Measurements from ENCODE around the gene HOXA6.

Gene HOXA6

GRCh38 chr7:27122077-27122910, 25.3 kb downstream of the HOXA6 start:
- DNase-seq (ENCODE audit: low read depth): no peak

DNA sequence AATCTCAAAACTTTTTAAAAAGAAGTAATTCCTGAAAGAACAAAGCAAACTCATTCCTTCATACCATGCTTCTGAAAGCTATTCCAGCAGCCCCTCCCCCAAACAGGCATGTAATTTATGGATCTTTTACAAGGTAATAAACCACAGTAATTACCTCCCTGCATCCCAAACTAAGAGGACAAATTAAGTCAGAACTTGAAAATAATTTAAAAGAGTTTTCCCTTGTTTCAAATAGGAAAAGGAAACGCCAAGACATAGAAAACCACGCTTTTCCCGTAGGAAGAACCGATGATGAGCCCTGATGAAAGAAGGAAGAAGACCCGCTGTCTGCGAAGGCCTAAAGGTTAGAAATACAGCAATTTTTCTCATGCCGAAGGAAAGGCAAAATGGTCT, 25.9 kb downstream of the HOXA6 start:
- no peak for DNase-seq (ENCODE audit: low read depth)

- DNase-seq (ENCODE audit: low read depth): no peak
Measured at GRCh38 chr7:27119412-27119911, 28.1 kb downstream of the HOXA6 start.

DNA sequence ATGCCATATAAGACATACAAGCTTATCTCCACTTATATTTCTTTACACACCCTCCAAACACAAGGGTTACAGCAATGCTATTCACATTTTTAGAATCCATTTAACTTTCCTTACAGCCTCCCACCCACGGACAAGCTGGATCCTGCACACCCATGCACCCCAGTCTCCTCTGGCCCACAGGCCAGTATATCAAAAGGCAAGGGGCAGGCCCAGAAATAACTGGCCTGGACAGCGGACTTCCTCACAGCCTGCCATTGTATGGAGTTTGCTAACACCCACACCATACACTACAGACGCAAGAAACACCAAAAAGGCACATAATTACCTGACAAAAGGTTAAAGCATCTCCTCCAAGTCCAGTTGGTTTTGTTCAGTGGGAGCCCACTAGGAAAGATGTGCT, 29.0 kb downstream of the HOXA6 start:
- DNase-seq (ENCODE audit: low read depth): no peak

- DNase-seq (ENCODE audit: low read depth): no peak
Measured at GRCh38 chr7:27117887-27118491, 29.6 kb downstream of the HOXA6 start.

DNA sequence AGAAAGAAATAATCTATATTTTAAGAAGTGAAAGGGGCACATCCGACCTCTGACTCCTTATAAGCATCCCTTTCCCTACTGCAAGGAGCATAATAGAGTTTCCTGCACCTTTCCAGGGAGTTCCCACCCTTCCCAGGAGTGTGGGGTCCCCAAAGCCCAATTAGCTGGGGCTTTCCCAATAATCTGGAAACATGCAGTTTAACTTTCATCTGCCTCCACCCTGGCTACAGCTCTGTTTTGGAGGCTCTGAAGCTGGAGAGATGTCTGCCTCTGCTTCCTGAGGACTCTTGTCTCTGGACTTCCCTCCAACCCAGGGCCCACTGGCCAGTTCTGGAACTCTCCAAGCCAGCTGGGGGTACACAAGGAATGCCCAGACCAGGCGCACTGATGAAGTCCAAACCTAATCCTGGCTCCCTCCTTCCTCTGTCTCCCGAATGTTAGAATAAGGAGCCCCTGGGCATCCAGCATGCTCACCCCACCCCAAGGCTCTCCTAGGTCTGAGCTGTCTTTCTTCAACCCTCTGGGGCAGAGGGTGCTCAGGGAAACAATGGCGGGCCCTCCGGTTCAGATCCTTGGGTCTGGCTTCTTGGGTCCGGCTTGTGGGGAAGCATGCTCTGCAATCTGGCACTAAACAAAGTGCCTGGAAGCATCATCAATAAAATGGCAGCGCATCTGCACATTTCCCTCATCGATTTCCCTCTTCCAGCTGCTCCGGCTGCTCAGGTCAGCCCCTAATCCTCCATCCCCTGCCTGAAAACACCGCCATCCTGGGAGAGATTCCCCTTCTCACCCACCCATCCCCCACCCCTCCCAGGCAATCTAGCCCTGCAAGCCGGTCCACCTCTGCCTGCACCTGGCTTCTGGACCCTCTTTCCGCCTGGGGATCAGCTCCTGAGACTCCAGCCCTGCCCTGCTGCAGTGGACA, 30.4 kb downstream of the HOXA6 start:
- no peak for DNase-seq (ENCODE audit: low read depth)

- DNase-seq (ENCODE audit: low read depth): no peak
Measured at GRCh38 chr7:27116031-27116961, 31.3 kb downstream of the HOXA6 start.

- DNase-seq (ENCODE audit: low read depth): no peak
Measured at GRCh38 chr7:27115221-27116026, 32.1 kb downstream of the HOXA6 start.

DNA sequence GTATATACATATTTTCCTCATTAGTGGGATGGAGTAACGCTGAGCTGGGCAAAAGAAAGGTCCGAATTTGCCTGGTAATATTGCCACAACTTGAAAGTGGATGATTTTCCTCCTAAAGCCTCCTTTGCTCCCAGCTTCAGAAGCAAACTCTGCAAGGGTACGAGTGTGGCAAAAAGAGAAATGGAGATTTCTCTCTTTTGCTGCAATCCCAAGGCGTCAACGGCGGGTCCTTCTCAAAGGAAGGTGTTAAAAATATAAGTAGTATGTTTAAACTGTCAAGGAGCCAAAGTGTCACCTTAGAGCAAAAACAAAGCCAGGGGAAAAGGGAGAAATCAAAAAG, 32.7 kb downstream of the HOXA6 start:
- no peak for DNase-seq (ENCODE audit: low read depth)

DNA sequence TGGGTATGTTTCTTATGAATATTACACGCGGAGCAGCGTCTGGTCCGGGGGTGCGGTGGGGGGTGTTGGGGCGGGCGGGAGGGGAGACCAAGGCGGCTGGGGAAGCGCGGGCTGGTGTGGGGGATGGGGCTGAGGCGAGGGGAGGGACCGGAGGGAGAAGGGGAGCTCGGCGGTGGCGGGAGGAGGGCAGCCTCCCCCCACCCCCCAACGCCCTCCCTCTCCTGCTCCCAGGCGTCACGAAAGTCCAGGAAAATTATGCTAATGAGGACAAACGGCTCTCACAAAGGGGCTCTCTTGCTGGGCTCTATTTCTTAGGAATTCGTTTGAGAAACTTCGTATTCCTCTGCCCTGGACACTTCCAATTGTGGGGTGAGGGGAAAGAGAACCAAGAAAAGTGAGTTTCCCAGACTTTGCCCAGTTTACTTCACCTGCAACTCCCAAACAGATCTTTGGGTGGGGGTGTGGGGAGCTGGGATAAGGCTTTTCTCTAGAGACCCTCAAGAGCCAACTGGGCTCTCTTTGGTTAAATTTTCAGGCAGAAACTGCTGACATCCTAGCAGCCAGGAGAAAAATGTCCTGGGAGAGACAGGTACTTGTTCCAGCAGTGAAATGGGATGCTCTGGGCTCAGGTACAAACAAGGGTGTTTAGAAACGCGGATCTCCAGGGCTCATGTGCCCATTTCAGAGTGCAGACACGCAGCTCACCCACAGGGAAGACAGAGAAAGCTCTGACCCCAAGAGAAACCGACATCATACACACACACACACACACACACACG, 33.4 kb downstream of the HOXA6 start:
- no peak for DNase-seq (ENCODE audit: low read depth)

- no peak for DNase-seq (ENCODE audit: low read depth)
Measured at GRCh38 chr7:27112955-27113949, 34.3 kb downstream of the HOXA6 start.

DNA sequence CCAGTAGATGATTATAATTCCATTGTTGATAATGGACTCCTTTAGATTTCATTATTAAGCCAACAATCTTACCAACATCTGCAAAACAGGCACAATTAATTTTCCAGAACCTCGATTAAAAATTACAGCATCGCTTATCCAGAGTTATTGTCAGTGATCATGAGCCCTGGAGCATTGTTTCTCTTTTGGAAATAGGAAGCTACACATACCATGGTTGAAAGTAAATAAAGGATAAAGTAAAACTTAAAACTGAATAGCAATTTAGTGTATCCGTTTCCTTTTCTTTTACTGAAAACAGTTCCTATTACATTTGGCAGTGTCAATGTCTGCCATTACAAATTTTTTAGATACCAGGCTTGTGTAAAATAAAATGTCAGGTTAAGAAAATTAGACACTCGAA, 35.2 kb downstream of the HOXA6 start:
- DNase-seq (ENCODE audit: low read depth): no peak

DNA sequence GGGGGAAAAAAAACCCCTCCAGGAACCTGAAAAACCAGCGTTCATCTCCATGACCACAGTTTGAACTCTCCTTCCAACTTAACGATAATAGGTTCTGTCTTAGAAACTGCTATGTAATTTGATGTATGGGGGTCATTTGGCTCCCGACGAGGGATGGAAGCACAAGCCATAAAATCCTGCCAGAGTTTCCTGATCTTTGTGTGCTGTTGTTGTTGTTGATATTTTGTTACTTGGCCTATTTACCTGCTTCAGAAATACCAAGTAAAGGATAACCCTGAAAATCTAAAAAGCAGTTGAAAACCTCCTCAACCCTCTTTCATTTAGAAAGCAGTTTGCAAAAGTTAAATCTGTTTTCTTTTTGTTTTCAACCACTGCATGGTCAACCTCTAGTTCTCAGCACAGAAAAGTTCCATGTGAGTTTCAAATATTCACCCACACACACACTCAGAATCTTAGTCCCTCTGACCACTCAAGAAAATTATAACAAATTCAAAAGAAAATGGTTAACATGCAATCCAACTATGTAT, 35.8 kb downstream of the HOXA6 start:
- no peak for DNase-seq (ENCODE audit: low read depth)

DNA sequence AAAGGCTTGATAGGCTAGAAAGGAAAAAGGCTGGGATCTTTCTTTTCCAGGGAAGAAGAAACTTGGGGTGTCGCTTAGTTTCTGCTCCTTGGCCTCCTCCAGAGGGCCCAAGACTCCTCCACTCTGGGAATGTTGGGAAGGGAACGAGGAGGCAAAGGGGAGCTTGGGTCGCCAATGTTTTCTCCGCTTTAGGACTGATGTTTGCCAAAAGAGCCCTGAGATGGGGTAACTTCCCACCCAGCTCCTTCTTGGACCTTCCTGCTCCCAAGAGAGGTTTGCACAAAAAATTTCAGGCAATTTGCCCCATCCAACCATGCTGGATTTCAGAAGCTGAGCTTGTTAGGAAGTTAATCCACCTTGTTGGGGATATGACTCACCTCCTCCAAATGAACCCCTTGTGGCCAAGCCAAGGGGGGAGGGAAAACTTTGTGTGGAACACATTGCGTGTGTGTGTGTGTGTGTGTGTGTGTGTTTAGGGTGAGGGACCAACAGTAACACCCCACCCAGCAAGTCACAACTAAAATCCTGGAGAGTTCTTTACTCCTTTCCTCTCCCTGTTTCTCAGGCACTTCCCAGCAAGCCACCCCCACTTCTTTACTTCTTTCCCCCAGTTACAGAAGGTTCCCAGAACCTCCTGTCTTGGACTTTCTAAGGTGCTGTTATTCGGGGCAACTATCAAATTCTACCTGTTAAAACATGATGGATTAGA, 36.4 kb downstream of the HOXA6 start:
- no peak for DNase-seq (ENCODE audit: low read depth)

DNA sequence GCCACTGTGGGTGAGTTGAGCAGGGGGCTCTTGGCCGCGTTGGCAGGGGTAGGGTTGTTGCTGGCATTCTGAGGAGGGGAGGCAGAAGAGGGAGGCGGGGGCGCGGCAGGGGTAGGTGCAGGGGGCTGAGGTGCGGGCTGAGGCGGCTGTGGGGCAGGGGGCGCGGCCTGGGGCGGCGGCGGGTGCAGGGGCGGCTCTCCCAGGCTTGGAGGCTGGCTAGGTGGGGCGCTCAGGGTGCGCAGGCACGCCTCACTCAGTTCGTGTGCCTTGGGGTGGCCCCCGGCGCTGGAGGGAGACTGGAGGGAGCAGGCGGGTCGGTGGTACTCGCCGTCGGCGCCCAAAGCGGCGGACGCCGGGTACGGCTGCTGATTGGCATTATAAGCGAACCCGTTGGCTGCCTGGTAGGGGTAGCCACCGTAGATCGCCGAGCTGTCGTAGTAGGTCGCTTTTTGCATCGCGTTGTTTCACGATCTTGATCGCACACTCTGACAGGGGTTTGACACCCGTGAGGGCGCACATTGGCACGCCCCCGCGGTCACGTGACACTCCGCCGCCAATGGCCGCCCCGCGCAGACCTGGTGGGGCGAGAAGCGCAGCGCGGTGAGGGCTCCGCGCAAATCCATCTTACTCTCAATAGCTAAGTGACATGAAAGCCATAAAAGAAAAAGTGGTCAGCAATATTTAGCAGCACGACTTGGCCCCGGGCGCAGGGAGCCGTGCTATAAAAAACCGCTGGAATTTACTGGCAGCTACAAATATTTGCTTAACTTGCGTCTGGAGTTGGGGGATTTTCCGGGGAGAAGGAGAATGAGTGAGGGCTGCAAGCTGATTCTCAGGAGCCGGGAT, 37.2 kb downstream of the HOXA6 start:
- no peak for DNase-seq (ENCODE audit: low read depth)

DNA sequence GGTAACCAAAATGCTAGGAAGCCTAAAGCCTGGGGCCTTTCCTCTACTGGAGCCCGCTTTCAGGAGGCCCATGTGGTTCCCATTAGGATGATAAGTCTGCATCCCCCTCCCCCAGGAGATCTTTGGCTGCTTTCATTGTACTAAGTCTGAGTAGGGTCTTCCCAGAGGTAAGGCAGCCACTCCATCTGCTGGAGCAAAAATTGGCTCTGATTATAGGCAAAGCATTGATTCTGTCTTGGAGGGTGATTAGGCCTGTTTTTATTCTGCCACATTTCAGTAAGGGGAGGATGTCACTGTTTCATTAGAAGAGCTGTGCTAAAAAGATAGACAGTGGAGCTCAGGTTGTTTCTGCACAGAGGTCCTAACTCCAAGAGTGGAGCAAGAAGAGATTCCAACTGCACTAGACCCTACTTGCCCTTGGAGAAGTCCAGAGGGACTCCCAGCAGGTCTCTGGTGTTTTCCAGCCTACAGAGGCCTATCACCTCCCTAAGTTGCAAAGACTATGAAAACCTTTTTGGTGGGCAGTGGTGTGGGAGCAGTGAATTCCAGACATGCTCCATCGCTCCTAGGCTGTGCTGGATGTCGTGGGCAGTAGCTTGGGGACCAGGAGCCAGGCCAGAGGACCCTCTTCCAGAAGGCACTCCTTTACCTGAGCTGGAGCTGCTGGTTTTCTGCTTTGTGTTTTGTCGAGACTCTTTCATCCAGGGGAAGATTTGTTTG, 37.9 kb downstream of the HOXA6 start:
- no peak for DNase-seq (ENCODE audit: low read depth)

Measured in CMK (cell line).